Fibroblast of the aortic adventitia (primary cell): ENCODE measurements around the gene LRMDA. TPM values are rescaled to one million over a fixed set of nuclear protein-coding genes. Genes with fewer than 3 reads are reported as not detected.

Source experiments
- DNase-seq: peaks from one replicate; pipeline ENCODE4 v3.0.0-alpha.2; 2010; ENCODE audit warnings: low read depth
- H3K4me3 ChIP-seq: 2 replicates; pipeline ENCODE4 v1.5.1; 2011; ENCODE audit warnings: low read depth, mild to moderate bottlenecking, control low read depth, low read length, moderate library complexity
- CTCF ChIP-seq: IDR thresholded peaks from 2 replicates; pipeline ENCODE4 v1.5.1; 2011; ENCODE audit warnings: mild to moderate bottlenecking, low read length, control low read depth, inconsistent platforms; ENCODE audit not compliant: insufficient read depth
- total RNA-seq: library from RNA; depleted of rRNA; stranded (reverse); fragments of >200 nt; gene quantifications from 2 replicates; pipeline ENCODE4 v1.2.3, GENCODE V29; 2012; ENCODE audit warnings: low replicate concordance

LRMDA gene
- total RNA-seq, 1 donor: 6.3 TPM

- no peak overlapping the region for H3K4me3 ChIP-seq
- TF ChIP-seq CTCF: no peak
- DNase-seq: no peak
These were observed 144.5 kb downstream of the LRMDA start for GRCh38 chr10:75575940-75576339.

- DNase-seq: no peak
- no peak for TF ChIP-seq CTCF
- H3K4me3 ChIP-seq: no peak overlapping the region
These were observed 150.7 kb downstream of the LRMDA start for GRCh38 chr10:75582102-75582501.

- H3K4me3 ChIP-seq: no peak overlapping the region
- DNase-seq: no peak
- TF ChIP-seq CTCF: no peak
These were observed 153.9 kb downstream of the LRMDA start for GRCh38 chr10:75585294-75585693.

- DNase-seq: no peak
- no peak overlapping the region for H3K4me3 ChIP-seq
- no peak for TF ChIP-seq CTCF
These were observed 155.4 kb downstream of the LRMDA start for GRCh38 chr10:75586814-75587213.

GRCh38 chr10:75588031-75588430, 156.6 kb downstream of the LRMDA start:
- no peak for DNase-seq
- no peak for TF ChIP-seq CTCF
- no peak overlapping the region for H3K4me3 ChIP-seq

GRCh38 chr10:75589895-75590654, 158.7 kb downstream of the LRMDA start:
- no peak for DNase-seq
- H3K4me3 ChIP-seq: no peak overlapping the region
- TF ChIP-seq CTCF: no peak

GRCh38 chr10:75592151-75592787, 160.8 kb downstream of the LRMDA start:
- TF ChIP-seq CTCF: no peak
- H3K4me3 ChIP-seq: no peak overlapping the region
- DNase-seq: no peak
